ENCODE data around the gene RAPGEF4.

DNA sequence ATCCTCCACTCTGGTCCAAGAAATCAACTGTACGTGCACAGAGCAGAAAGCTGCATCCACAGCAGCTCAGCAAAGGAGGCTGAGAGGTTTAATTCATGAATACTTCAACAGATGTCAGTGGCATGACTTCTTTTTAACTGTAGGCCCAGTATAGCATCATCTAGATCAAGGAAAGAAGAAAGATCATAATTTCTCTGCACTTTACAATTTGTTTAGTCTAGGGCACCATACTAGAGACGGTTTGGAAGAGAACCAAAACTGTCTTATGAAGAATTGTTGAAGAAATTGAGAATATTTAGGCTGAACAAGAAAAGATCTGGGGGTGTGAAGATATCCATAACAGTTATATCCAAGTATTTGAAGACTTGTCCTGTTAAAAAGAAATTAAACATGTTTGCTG, 309.5 kb downstream of the RAPGEF4 start:
- TF ChIP-seq, protein P1, sequence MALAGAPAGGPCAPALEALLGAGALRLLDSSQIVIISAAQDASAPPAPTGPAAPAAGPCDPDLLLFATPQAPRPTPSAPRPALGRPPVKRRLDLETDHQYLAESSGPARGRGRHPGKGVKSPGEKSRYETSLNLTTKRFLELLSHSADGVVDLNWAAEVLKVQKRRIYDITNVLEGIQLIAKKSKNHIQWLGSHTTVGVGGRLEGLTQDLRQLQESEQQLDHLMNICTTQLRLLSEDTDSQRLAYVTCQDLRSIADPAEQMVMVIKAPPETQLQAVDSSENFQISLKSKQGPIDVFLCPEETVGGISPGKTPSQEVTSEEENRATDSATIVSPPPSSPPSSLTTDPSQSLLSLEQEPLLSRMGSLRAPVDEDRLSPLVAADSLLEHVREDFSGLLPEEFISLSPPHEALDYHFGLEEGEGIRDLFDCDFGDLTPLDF (CRISPR knock-in tag; IDR thresholded peaks at IDR 0.05) = no peak
- TF ChIP-seq NFYB (CRISPR knock-in tag; conservative IDR thresholded peaks at IDR 0.05; ENCODE audit: low read depth) (no peak), ZNF317 (CRISPR knock-in tag; IDR thresholded peaks at IDR 0.05; ENCODE audit: borderline replicate concordance, low read depth) (no peak), TCF7 (CRISPR knock-in tag; IDR thresholded peaks at IDR 0.05; ENCODE audit: low read depth) (no peak), RORB (CRISPR knock-in tag; IDR thresholded peaks at IDR 0.05) (no peak), ZNF121 (CRISPR knock-in tag; IDR thresholded peaks at IDR 0.05) (no peak)
- TF ChIP-seq, protein P2, sequence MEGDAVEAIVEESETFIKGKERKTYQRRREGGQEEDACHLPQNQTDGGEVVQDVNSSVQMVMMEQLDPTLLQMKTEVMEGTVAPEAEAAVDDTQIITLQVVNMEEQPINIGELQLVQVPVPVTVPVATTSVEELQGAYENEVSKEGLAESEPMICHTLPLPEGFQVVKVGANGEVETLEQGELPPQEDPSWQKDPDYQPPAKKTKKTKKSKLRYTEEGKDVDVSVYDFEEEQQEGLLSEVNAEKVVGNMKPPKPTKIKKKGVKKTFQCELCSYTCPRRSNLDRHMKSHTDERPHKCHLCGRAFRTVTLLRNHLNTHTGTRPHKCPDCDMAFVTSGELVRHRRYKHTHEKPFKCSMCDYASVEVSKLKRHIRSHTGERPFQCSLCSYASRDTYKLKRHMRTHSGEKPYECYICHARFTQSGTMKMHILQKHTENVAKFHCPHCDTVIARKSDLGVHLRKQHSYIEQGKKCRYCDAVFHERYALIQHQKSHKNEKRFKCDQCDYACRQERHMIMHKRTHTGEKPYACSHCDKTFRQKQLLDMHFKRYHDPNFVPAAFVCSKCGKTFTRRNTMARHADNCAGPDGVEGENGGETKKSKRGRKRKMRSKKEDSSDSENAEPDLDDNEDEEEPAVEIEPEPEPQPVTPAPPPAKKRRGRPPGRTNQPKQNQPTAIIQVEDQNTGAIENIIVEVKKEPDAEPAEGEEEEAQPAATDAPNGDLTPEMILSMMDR (IDR thresholded peaks at IDR 0.05) = no peak
- TF ChIP-seq, protein P3, sequence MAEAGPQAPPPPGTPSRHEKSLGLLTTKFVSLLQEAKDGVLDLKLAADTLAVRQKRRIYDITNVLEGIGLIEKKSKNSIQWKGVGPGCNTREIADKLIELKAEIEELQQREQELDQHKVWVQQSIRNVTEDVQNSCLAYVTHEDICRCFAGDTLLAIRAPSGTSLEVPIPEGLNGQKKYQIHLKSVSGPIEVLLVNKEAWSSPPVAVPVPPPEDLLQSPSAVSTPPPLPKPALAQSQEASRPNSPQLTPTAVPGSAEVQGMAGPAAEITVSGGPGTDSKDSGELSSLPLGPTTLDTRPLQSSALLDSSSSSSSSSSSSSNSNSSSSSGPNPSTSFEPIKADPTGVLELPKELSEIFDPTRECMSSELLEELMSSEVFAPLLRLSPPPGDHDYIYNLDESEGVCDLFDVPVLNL (CRISPR knock-in tag; IDR thresholded peaks at IDR 0.05; ENCODE audit: borderline replicate concordance, low read depth) = no peak
